K562 (cell line): Measurements from ENCODE around the gene DIPK1A. TPM values are rescaled to one million over a fixed set of nuclear protein-coding genes. Genes with fewer than 3 reads are reported as not detected.

Source experiments
- BHLHE40 ChIP-seq: IDR thresholded peaks from 2 replicates; pipeline ENCODE4 v1.6.1; 2011; ENCODE audit warnings: low read length, improper control_type of control experiment
- FOSL1 ChIP-seq: fragments of 200-800 bp; sonication (Bioruptor generic); conservative IDR thresholded peaks from 2 replicates; pipeline ENCODE4 v1.6.1; 2016; ENCODE audit warnings: missing genetic modification characterization, missing compliant biosample characterization
- HMG20A ChIP-seq: fragments of 450-650 bp; formaldehyde crosslinking; conservative IDR thresholded peaks from 2 replicates; pipeline ENCODE4 v1.4.0; 2020; ENCODE audit warnings: mild to moderate bottlenecking, mixed read lengths
- MED1 ChIP-seq: sonication (generic); formaldehyde crosslinking; IDR thresholded peaks from 2 replicates; pipeline ENCODE4 v1.8.1; 2023; ENCODE audit warnings: missing genetic modification reagents, borderline replicate concordance
- MTA2 ChIP-seq: fragments of 450-650 bp; IDR thresholded peaks from 2 replicates; pipeline ENCODE4 v1.6.1; 2016; ENCODE audit warnings: low read depth
- MTA3 ChIP-seq: fragments of 450-650 bp; formaldehyde crosslinking; IDR thresholded peaks from 2 replicates; pipeline ENCODE4 v1.6.1; 2017; ENCODE audit warnings: mild to moderate bottlenecking, borderline replicate concordance
- MYBL2 ChIP-seq, 2 experiments: fragments of 450-650 bp in 1 of 2; sonication (generic) in 1 of 2; formaldehyde crosslinking in 1 of 2; IDR thresholded peaks; 2 replicates each; pipeline versions ENCODE4 v1.6.1 to v1.8.1; 2017 to 2022; ENCODE audit warnings: borderline replicate concordance in 1 of 2, inconsistent platforms in 1 of 2, low read depth in 1 of 2, mild to moderate bottlenecking in 1 of 2, missing genetic modification reagents in 1 of 2, moderate library complexity in 1 of 2
- NFE2L1 ChIP-seq: fragments of 450-650 bp; IDR thresholded peaks from 2 replicates; pipeline ENCODE4 v1.6.1; 2016; ENCODE audit warnings: missing genetic modification characterization, low read depth, mild to moderate bottlenecking, missing compliant biosample characterization, moderate library complexity, borderline replicate concordance
- PHB2 ChIP-seq: fragments of 450-650 bp; IDR thresholded peaks from 2 replicates; pipeline ENCODE4 v1.6.1; 2017; ENCODE audit warnings: low read depth
- RBM17 ChIP-seq: fragments of 200-400 bp; formaldehyde crosslinking; IDR thresholded peaks from 2 replicates; pipeline ENCODE4 v1.6.1; 2017; ENCODE audit warnings: low read depth, mild to moderate bottlenecking, low read length, borderline replicate concordance
- RFX5 ChIP-seq: IDR thresholded peaks from 2 replicates; pipeline ENCODE4 v1.6.1; 2011; ENCODE audit warnings: low read depth, mild to moderate bottlenecking, improper control_type of control experiment, low read length
- TAF9B ChIP-seq: fragments of 450-650 bp; IDR thresholded peaks from 2 replicates; pipeline ENCODE4 v1.6.1; 2018; ENCODE audit warnings: mild to moderate bottlenecking; ENCODE audit not compliant: partially characterized antibody
- TBP ChIP-seq: optimal IDR thresholded peaks from 2 replicates; pipeline ENCODE3; 2011; ENCODE audit warnings: low read depth, low read length, improper control_type of control experiment
- TRIM28 ChIP-seq: fragments of 450-650 bp; IDR thresholded peaks from 2 replicates; pipeline ENCODE4 v1.6.1; 2017
- ZEB2 ChIP-seq: fragments of 450-650 bp; IDR thresholded peaks from 2 replicates; pipeline ENCODE4 v1.6.1; 2016
- ZNF785 ChIP-seq: fragments of 250-450 bp; sonication (Bioruptor Pico); IDR thresholded peaks from 2 replicates; pipeline ENCODE4 v1.4.0; 2020; ENCODE audit warnings: mild to moderate bottlenecking
- polyA plus RNA-seq, 8 experiments: library from polyadenylated mRNA; depleted of rRNA in 4 of 8; stranded (reverse) in 5 of 8; unstranded in 3 of 8; fragments of >200 nt; fragmentation: Nextera tagmentation in 2 of 8; fragmentation: Illumina TruSeq in 1 of 8; extraction: Ambion mirVana in 2 of 8; extraction: Trizol in 1 of 8; gene quantifications; 2 replicates each; pipeline versions ENCODE4 v1.2.1 to v1.2.3, GENCODE V29; 2011 to 2014; ENCODE audit warnings: inconsistent platforms in 1 of 8, missing spikeins in 1 of 8
- total RNA-seq, 7 experiments: library from RNA; depleted of rRNA in 6 of 7; stranded (reverse); fragments of >200 nt in 6 of 7; fragmentation: Illumina TruSeq in 2 of 7; extraction: Trizol in 2 of 7; gene quantifications; 2 replicates each; pipeline versions ENCODE4 v1.2.1 to v1.2.3, GENCODE V29; 2011 to 2021; ENCODE audit warnings: low replicate concordance in 1 of 7
- TF ChIP-seq, protein P1 (sequence below): fragments of 450-650 bp; IDR thresholded peaks from 2 replicates; pipeline ENCODE4 v1.6.1; 2016; ENCODE audit warnings: mild to moderate bottlenecking
- TF ChIP-seq, protein P2 (sequence below): fragments of 450-650 bp; IDR thresholded peaks from 2 replicates; pipeline ENCODE4 v1.6.1; 2014; ENCODE audit warnings: low read depth, mild to moderate bottlenecking, moderate library complexity, borderline replicate concordance
- TF ChIP-seq, protein P3 (sequence below): fragments of 450-650 bp; IDR thresholded peaks from 2 replicates; pipeline ENCODE4 v1.6.1; 2016

Gene DIPK1A
- total and polyA plus RNA-seq, 9 of the 15 experiments (the other 6 are each of a cell fraction or from before 2014, with no cell fraction given), result 0.54 to 2.5 (median 1.3) TPM

DNA sequence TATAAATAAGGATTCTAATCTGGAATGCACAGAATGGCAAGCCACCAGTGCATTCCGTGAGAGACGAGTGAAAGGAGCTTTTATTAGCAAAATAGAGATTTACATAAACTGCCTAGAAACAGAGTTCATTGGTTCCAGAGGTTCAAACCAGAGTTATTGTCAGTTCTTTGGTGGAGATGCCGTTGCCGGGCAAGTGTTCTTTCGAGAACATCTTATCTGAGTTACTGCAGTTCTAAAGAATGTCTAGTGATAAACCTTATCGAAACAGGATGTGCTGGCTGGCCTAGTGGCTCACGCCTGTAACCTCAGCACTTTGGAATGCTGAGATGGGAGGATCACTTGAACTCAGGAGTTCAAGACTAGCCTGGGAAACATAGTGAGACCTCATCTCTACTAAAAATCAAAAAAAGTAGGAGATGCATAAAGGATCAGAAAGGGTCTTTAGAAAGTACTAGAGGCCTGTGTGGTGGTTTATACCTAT is 156.5 kb downstream of the DIPK1A start (continued):
- TF ChIP-seq, protein P1, sequence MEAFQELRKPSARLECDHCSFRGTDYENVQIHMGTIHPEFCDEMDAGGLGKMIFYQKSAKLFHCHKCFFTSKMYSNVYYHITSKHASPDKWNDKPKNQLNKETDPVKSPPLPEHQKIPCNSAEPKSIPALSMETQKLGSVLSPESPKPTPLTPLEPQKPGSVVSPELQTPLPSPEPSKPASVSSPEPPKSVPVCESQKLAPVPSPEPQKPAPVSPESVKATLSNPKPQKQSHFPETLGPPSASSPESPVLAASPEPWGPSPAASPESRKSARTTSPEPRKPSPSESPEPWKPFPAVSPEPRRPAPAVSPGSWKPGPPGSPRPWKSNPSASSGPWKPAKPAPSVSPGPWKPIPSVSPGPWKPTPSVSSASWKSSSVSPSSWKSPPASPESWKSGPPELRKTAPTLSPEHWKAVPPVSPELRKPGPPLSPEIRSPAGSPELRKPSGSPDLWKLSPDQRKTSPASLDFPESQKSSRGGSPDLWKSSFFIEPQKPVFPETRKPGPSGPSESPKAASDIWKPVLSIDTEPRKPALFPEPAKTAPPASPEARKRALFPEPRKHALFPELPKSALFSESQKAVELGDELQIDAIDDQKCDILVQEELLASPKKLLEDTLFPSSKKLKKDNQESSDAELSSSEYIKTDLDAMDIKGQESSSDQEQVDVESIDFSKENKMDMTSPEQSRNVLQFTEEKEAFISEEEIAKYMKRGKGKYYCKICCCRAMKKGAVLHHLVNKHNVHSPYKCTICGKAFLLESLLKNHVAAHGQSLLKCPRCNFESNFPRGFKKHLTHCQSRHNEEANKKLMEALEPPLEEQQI, result peak; percentile 89
- TF ChIP-seq FOSL1 (tag), result peak; percentile 93
- peak; percentile 71 for TF ChIP-seq TAF9B
- TF ChIP-seq MTA2, result peak; percentile 78
- TF ChIP-seq RFX5, result peak; percentile 96
- TF ChIP-seq HMG20A, result no peak
- peak; percentile 50 for TF ChIP-seq TBP
- no peak for TF ChIP-seq RBM17
- peak; percentile 87 for TF ChIP-seq BHLHE40
- peak; percentile 65; the same call in 1 of the 2 replicates for TF ChIP-seq PHB2
- no peak for TF ChIP-seq MED1 (CRISPR knock-in tag)
- TF ChIP-seq, protein P2, sequence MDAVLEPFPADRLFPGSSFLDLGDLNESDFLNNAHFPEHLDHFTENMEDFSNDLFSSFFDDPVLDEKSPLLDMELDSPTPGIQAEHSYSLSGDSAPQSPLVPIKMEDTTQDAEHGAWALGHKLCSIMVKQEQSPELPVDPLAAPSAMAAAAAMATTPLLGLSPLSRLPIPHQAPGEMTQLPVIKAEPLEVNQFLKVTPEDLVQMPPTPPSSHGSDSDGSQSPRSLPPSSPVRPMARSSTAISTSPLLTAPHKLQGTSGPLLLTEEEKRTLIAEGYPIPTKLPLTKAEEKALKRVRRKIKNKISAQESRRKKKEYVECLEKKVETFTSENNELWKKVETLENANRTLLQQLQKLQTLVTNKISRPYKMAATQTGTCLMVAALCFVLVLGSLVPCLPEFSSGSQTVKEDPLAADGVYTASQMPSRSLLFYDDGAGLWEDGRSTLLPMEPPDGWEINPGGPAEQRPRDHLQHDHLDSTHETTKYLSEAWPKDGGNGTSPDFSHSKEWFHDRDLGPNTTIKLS, result peak; percentile 65; the same call in 1 of the 2 replicates
- peak; percentile 51; the same call in 1 of the 2 replicates for TF ChIP-seq MTA3
- TF ChIP-seq ZNF785, result no peak
- TF ChIP-seq TRIM28, result 0 out of 2 replicates have a peak, but pooled peaks have one; percentile 35
- peak; percentile 23; the same call in 1 of the 2 replicates for TF ChIP-seq ZEB2
- peak; percentile 68 for TF ChIP-seq MYBL2 (IDR thresholded peaks at IDR 0.05; ENCODE audit: low read depth)
- no peak for TF ChIP-seq MYBL2 (CRISPR knock-in tag; IDR thresholded peaks at IDR 0.05; ENCODE audit: borderline replicate concordance)
- TF ChIP-seq, protein P3, sequence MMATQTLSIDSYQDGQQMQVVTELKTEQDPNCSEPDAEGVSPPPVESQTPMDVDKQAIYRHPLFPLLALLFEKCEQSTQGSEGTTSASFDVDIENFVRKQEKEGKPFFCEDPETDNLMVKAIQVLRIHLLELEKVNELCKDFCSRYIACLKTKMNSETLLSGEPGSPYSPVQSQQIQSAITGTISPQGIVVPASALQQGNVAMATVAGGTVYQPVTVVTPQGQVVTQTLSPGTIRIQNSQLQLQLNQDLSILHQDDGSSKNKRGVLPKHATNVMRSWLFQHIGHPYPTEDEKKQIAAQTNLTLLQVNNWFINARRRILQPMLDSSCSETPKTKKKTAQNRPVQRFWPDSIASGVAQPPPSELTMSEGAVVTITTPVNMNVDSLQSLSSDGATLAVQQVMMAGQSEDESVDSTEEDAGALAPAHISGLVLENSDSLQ, result peak; percentile 42; the same call in 1 of the 2 replicates
- no peak for TF ChIP-seq NFE2L1 (tag)
